PC-3 (cell line): ENCODE results near the gene HSPB1. TPM values are rescaled to one million over a fixed set of nuclear protein-coding genes. Genes with fewer than 3 reads are reported as not detected.

Experiments
- ATAC-seq: fragments of 200-7000 bp; cut with Tn5 transposase; 2 replicates; pipeline ENCODE4 v1.9.1; 2020; ENCODE audit warnings: mild to moderate bottlenecking, moderate library complexity
- BruUV-seq: library from RNA; stranded (reverse); fragments of 400-500 nt; replicated peaks from 2 replicates; lab custom pipeline; 2021; lab: Mats Ljungman, UMichigan
- CTCF ChIA-PET: fragments of 300-600 bp; sonication (Branson Sonifier 250); formaldehyde crosslinking; loops from one replicate; lab custom pipeline; 2022; ENCODE audit warnings: antibody characterized with exemption; lab: Charles Lee
- POLR2A ChIA-PET: fragments of 300-600 bp; sonication (Branson Sonifier 250); formaldehyde crosslinking; loops from one replicate; lab custom pipeline; 2022; ENCODE audit warnings: antibody characterized with exemption; ENCODE audit not compliant: unreplicated experiment; lab: Charles Lee
- DNase-seq: peaks from one replicate; pipeline ENCODE4 v3.0.0-alpha.2; 2015
- H2AFZ ChIP-seq: fragments of 300-600 bp; sonication (generic); 2 replicates; pipeline ENCODE4 v1.6.0; 2016; ENCODE audit warnings: antibody characterized with exemption, low read length
- H3F3A ChIP-seq: fragments of 300-600 bp; sonication (generic); one replicate; pipeline ENCODE4 v1.6.0; 2017; ENCODE audit warnings: antibody characterized with exemption, low read length, control low read depth, mild to moderate bottlenecking; ENCODE audit not compliant: unreplicated experiment
- H3K27ac ChIP-seq: fragments of 300-600 bp; sonication (generic); 2 replicates; pipeline ENCODE4 v1.5.1; 2016; ENCODE audit warnings: mild to moderate bottlenecking, low read length
- H3K27me3 ChIP-seq: fragments of 300-600 bp; sonication (generic); 2 replicates; pipeline ENCODE4 v1.6.1; 2016; ENCODE audit warnings: low read length, mixed read lengths
- H3K36me3 ChIP-seq: fragments of 300-600 bp; sonication (generic); 2 replicates; pipeline ENCODE4 v1.6.1; 2016; ENCODE audit warnings: low read depth, mixed run types, low read length, mixed read lengths
- H3K4me1 ChIP-seq: fragments of 300-600 bp; sonication (generic); 2 replicates; pipeline ENCODE4 v1.5.1; 2016; ENCODE audit warnings: low read length; ENCODE audit not compliant: insufficient read depth
- H3K4me2 ChIP-seq: fragments of 300-600 bp; sonication (generic); 2 replicates; pipeline ENCODE4 v1.6.0; 2016; ENCODE audit warnings: low read length
- H3K4me3 ChIP-seq: fragments of 300-600 bp; sonication (generic); 2 replicates; pipeline ENCODE4 v1.5.1; 2016; ENCODE audit warnings: mild to moderate bottlenecking, low read length, mixed read lengths
- H3K79me2 ChIP-seq: fragments of 300-600 bp; sonication (generic); 2 replicates; pipeline ENCODE4 v1.6.1; 2017; ENCODE audit warnings: low read length, mixed read lengths
- H3K9ac ChIP-seq: fragments of 300-600 bp; sonication (generic); 2 replicates; pipeline ENCODE4 v1.6.0; 2016; ENCODE audit warnings: mild to moderate bottlenecking, low read length
- H3K9me2 ChIP-seq: fragments of 300-600 bp; sonication (generic); replicated peaks from 2 replicates; pipeline ENCODE4 v1.6.1; 2016; ENCODE audit warnings: mixed run types, low read length, mixed read lengths
- H3K9me3 ChIP-seq: fragments of 300-600 bp; sonication (generic); 2 replicates; pipeline ENCODE4 v1.6.1; 2016; ENCODE audit warnings: low read length, mixed read lengths
- H4K20me1 ChIP-seq: fragments of 300-600 bp; sonication (generic); 2 replicates; pipeline ENCODE4 v1.6.1; 2016; ENCODE audit warnings: low read length, mixed read lengths
- EZH2 ChIP-seq: fragments of 300-600 bp; sonication (generic); IDR thresholded peaks from one replicate; pipeline ENCODE4 v1.6.1; 2017; ENCODE audit warnings: antibody characterized with exemption, mild to moderate bottlenecking, low read length; ENCODE audit not compliant: unreplicated experiment
- EZH2phosphoT487 ChIP-seq: fragments of 300-600 bp; sonication (generic); IDR thresholded peaks from 2 replicates; pipeline ENCODE4 v1.6.1; 2018; ENCODE audit warnings: mild to moderate bottlenecking, antibody characterized with exemption, low read length, borderline replicate concordance
- intact Hi-C: fragments of 100-400 bp; cut with micrococcal nuclease; formaldehyde crosslinking; loops from 2 replicates; pipeline ENCODE4 v1.9.0; 2023
- total RNA-seq: library from RNA; depleted of rRNA; stranded (reverse); fragments of >200 nt; gene quantifications from 2 replicates; pipeline ENCODE4 v1.2.3, GENCODE V29; 2014
- TF ChIP-seq, protein P1 (sequence below): fragments of 300-600 bp; sonication (generic); conservative IDR thresholded peaks from 2 replicates; pipeline ENCODE4 v1.5.1; 2017; ENCODE audit warnings: antibody characterized with exemption, low read depth, mild to moderate bottlenecking, low read length

The HSPB1 gene
- total RNA-seq, 1 experiment from 2014 or later = 166 TPM

DNA sequence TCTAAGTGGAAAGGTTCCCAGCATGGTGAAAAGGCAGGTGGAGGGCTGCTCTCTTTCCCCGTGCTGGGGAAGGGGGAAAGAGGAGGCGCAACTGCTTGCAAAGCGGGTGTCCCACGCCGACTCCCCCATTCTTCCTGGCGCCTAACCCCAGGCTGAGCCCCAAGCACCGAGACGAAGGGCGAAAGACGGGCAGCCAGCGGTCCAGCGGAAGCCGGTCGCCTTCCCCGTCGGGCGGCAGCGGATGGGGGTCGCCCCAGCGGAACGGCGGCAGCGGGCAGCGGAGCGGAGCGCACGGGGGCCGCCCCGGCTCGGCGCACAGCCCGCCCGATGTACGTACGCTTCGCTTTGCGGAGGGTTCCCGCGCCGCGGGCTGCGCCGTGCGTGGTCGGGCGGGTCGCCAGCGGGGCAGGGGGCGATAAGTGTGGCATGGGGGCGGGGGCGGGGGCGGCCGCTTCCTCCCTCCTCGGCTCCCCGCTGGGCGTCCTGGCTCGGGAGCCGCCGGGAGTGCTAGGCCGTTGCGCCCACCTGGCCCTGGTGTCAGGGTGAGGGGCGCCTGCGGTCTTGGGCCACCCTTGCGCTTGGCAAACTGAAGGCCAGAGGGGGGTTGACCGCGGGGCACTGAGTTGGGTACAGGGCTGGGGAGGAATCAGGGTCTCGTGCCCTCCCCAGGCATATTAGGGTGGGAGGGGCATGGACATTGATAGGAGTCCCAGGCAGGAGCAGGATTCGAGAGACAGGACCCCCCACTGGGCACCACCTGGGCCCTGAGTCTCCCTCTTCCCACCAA lies 35.2 kb upstream of the HSPB1 start:
- Histone ChIP-seq H3K27ac (no peak overlapping the region), H3K4me2 (no peak overlapping the region), H2AFZ (no peak overlapping the region), H3K9ac (no peak overlapping the region), H3F3A (no peaks in the 10 kb centered on the region), H3K27me3 (no peaks in the 10 kb centered on the region), H3K4me3 (no peak overlapping the region), H3K36me3 (no peaks in the 10 kb centered on the region), H3K4me1 (no peaks in the 10 kb centered on the region), H3K9me2 (no peaks in the 10 kb centered on the region), H3K9me3 (no peaks in the 10 kb centered on the region), H3K79me2 (no peaks in the 10 kb centered on the region), H4K20me1 (no peaks in the 10 kb centered on the region)
- CTCF ChIA-PET = no interaction called here
- POLR2A ChIA-PET = no interaction called here
- ATAC-seq (no peak), DNase-seq (no peak)
- intact Hi-C loops = no loop called here
- TF ChIP-seq, protein P1, sequence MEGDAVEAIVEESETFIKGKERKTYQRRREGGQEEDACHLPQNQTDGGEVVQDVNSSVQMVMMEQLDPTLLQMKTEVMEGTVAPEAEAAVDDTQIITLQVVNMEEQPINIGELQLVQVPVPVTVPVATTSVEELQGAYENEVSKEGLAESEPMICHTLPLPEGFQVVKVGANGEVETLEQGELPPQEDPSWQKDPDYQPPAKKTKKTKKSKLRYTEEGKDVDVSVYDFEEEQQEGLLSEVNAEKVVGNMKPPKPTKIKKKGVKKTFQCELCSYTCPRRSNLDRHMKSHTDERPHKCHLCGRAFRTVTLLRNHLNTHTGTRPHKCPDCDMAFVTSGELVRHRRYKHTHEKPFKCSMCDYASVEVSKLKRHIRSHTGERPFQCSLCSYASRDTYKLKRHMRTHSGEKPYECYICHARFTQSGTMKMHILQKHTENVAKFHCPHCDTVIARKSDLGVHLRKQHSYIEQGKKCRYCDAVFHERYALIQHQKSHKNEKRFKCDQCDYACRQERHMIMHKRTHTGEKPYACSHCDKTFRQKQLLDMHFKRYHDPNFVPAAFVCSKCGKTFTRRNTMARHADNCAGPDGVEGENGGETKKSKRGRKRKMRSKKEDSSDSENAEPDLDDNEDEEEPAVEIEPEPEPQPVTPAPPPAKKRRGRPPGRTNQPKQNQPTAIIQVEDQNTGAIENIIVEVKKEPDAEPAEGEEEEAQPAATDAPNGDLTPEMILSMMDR = no peak
- TF ChIP-seq EZH2phosphoT487 (no peak), EZH2 (no peak)
- no TSS peak for BruUV-seq

DNA sequence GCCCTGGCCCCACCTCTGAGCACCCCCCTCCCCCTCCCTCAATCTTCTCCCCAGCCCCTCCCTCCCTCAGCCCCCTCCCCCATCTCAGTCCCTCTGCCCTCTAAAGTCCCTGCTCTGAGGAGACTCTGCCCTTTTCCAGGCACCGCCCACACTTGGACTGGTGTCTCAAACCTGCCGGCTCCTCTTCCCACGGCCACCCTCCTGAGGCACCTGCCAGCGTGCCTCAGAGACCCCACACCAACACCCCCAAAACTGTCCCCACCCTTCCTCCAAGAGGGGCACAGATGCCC lies 34.6 kb upstream of the HSPB1 start:
- intact Hi-C loops = no loop called here
- no peaks in the 10 kb centered on the region for H3K36me3 ChIP-seq
- no peak overlapping the region for H2AFZ ChIP-seq
- no peak overlapping the region for H3K9ac ChIP-seq
- H3K9me3 ChIP-seq = no peaks in the 10 kb centered on the region
- ChIA-PET CTCF (no interaction called here), POLR2A (no interaction called here)
- no peaks in the 10 kb centered on the region for H3K79me2 ChIP-seq
- no peaks in the 10 kb centered on the region for H3K4me1 ChIP-seq
- no peaks in the 10 kb centered on the region for H3K9me2 ChIP-seq
- no peak for DNase-seq
- H4K20me1 ChIP-seq = no peaks in the 10 kb centered on the region
- no peaks in the 10 kb centered on the region for H3F3A ChIP-seq
- no peaks in the 10 kb centered on the region for H3K27me3 ChIP-seq
- no peak overlapping the region for H3K4me2 ChIP-seq
- TF ChIP-seq EZH2 (no peak), EZH2phosphoT487 (no peak)
- TF ChIP-seq, protein P1 = no peak
- H3K27ac ChIP-seq = no peak overlapping the region
- no peak overlapping the region for H3K4me3 ChIP-seq
- BruUV-seq = no TSS peak
- ATAC-seq = 0 out of 2 replicates have a peak, but pooled peaks have one; percentile 21

DNA sequence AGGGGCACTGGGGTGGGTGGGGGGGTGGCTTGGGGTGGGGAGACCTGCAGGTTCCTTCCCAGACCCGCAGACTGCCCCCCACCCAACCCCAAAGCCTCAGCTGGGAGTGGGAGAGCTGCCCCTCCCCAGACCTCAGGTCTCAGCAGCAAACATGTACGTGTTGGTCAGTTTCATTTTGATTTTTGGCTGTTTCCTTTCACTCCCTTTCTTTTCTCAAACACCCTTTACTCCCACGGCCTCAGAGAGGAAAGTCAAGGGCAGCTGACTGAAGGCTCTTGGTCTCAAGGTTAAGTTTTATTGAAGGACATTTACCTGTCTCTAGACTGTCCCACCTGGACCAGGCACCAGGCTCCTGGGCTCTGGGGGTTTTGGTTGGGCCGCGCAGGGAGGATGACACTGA lies 34.1 kb upstream of the HSPB1 start:
- Histone ChIP-seq H3K9me3 (no peaks in the 10 kb centered on the region), H3K4me2 (no peak overlapping the region), H4K20me1 (no peaks in the 10 kb centered on the region), H3K79me2 (no peaks in the 10 kb centered on the region), H3K27me3 (no peaks in the 10 kb centered on the region), H3K4me1 (no peaks in the 10 kb centered on the region), H3K27ac (no peak overlapping the region), H3K9me2 (no peaks in the 10 kb centered on the region), H3K4me3 (no peak overlapping the region), H3F3A (no peaks in the 10 kb centered on the region), H3K9ac (no peak overlapping the region), H2AFZ (no peak overlapping the region), H3K36me3 (no peaks in the 10 kb centered on the region)
- 0 out of 2 replicates have a peak, but pooled peaks have one; percentile 13 for ATAC-seq
- TF ChIP-seq EZH2 (no peak), EZH2phosphoT487 (no peak)
- TF ChIP-seq, protein P1 = no peak
- intact Hi-C loops = no loop called here
- ChIA-PET CTCF (no interaction called here), POLR2A (no interaction called here)
- no TSS peak for BruUV-seq
- DNase-seq = no peak
